ENCODE measurements around the gene PCF11. TPM values are rescaled to one million over a fixed set of nuclear protein-coding genes. Genes with fewer than 3 reads are reported as not detected.

Gene PCF11
- total RNA-seq, 1 donor from 2014 or later = 40.7 TPM

DNA sequence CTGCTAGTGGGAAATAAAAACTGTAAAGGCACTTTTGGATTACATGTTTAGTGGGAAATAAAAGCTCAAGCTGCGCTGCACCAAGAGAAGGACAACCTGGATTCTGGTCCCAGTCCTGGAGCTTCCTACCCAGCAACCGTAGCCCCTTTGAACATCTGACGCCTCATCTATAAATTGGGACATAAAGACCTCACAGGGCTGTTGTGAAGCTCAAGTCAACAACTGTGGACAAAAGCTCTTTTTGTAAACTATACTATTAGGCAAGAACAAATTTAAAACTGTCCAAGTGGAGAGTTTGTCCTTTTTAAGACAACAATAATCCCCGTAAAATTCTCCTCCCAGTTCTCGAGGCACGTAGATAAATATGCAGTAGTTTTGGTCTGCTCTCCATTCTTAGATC lies 17.6 kb upstream of the PCF11 start:
- TF ChIP-seq EZH2 (IDR thresholded peaks at IDR 0.05; ENCODE audit: insufficient read depth, low read length) = no peak
- TF ChIP-seq, protein P1, sequence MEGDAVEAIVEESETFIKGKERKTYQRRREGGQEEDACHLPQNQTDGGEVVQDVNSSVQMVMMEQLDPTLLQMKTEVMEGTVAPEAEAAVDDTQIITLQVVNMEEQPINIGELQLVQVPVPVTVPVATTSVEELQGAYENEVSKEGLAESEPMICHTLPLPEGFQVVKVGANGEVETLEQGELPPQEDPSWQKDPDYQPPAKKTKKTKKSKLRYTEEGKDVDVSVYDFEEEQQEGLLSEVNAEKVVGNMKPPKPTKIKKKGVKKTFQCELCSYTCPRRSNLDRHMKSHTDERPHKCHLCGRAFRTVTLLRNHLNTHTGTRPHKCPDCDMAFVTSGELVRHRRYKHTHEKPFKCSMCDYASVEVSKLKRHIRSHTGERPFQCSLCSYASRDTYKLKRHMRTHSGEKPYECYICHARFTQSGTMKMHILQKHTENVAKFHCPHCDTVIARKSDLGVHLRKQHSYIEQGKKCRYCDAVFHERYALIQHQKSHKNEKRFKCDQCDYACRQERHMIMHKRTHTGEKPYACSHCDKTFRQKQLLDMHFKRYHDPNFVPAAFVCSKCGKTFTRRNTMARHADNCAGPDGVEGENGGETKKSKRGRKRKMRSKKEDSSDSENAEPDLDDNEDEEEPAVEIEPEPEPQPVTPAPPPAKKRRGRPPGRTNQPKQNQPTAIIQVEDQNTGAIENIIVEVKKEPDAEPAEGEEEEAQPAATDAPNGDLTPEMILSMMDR (IDR thresholded peaks at IDR 0.05; ENCODE audit: insufficient read depth, low read depth, low read length) = no peak
- Histone ChIP-seq H2AFZ (ENCODE audit: low read depth, low read length) (no peak overlapping the region), H3K9me3 (ENCODE audit: insufficient read depth, low read depth, low read length) (no peaks in the 10 kb centered on the region), H3K79me2 (ENCODE audit: insufficient read depth, low read length) (no peaks in the 10 kb centered on the region), H3K4me1 (ENCODE audit: insufficient read depth, low read length) (no peaks in the 10 kb centered on the region), H3K4me2 (ENCODE audit: low read length) (no peak overlapping the region), H3K9ac (ENCODE audit: low read length) (no peak overlapping the region), H3K4me3 (ENCODE audit: insufficient read depth, low read depth, low read length) (no peak overlapping the region), H3K36me3 (ENCODE audit: insufficient read depth, low read length) (no peaks in the 10 kb centered on the region), H3K27ac (ENCODE audit: low read depth, low read length) (no peak overlapping the region), H3K27me3 (ENCODE audit: insufficient read depth, low read length) (no peaks in the 10 kb centered on the region), H4K20me1 (ENCODE audit: insufficient read depth, low read length) (no peaks in the 10 kb centered on the region)
- Mint-ChIP-seq H3K27me3 (ENCODE audit: low read depth, unreplicated experiment) (peaks cover 6% of the 10 kb centered on the region), H3K36me3 (ENCODE audit: low read depth, unreplicated experiment) (no peaks in the 10 kb centered on the region), H3K9me3 (ENCODE audit: unreplicated experiment) (peaks cover 2% of the 10 kb centered on the region), H3K4me1 (ENCODE audit: low read depth, unreplicated experiment) (no peaks in the 10 kb centered on the region), H3K27ac (ENCODE audit: unreplicated experiment) (no peak overlapping the region), H3K4me3 (ENCODE audit: unreplicated experiment) (no peak overlapping the region)
- DNase-seq (ENCODE audit: low read depth) = no peak
- no peak for FAIRE-seq

DNA sequence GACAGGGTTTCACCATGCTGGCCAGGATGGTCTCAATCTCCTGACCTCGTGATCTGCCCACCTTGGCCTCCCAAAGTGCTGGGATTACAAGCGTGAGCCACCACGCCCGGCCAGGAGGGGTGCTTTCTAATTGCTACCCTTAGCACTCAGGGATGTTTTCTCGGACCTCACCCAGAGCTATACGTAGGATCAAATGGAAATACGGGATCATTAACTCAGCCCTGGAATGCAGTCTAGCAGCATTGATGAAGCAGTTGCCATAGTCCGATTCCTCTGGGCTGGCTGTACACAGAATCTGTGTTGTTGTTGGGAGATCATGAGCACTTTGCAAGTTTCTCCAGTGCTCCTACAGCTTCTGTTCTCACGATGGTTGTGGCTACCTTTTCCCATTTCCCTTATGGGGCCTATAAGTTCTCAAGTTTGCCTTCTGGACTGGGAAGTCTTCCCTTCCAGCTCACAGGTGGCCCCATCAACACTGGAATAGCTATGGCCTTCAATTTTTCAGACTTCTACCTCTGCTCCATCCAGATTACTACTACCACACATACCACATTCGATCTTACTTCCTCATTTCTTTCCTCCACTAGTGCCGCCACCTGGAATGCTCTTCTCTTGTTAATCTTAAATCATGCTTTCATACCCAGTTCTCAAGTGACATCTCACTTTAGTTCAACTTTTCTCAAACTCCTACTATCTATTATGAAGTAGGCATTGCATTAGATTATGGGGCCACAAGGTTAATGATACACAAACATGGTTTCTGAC lies 16.1 kb upstream of the PCF11 start:
- TF ChIP-seq EZH2 (IDR thresholded peaks at IDR 0.05; ENCODE audit: insufficient read depth, low read length) = no peak
- TF ChIP-seq, protein P1 (IDR thresholded peaks at IDR 0.05; ENCODE audit: insufficient read depth, low read depth, low read length) = no peak

DNA sequence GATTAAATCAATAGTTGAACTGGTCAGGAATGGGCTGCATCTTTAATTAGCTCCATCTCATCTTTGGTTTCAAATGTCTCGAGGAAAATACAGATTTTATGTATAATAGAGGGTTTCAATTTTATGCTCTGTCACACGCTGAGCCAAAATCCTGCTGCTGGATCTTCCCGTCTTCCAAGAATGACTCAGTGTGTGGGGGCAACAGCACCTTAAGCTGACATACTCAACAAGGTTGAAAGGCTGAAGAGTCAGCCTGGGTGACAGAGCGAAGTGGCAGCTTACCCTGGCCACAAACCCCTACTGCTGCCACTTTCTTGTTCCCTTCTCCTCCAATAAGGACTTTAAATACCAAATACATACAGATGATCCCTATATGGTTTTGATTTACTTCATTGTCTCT lies 9.0 kb upstream of the PCF11 start:
- FAIRE-seq (no peak), DNase-seq (ENCODE audit: low read depth) (no peak)
- H3K27ac ChIP-seq (ENCODE audit: low read depth, low read length) = no peak overlapping the region
- H4K20me1 ChIP-seq (ENCODE audit: insufficient read depth, low read length) = no peaks in the 10 kb centered on the region
- H3K4me1 ChIP-seq (ENCODE audit: insufficient read depth, low read length) = no peaks in the 10 kb centered on the region
- Mint-ChIP-seq H3K27me3 (ENCODE audit: low read depth, unreplicated experiment) (no peaks in the 10 kb centered on the region), H3K27ac (ENCODE audit: unreplicated experiment) (no peak overlapping the region), H3K9me3 (ENCODE audit: unreplicated experiment) (no peaks in the 10 kb centered on the region), H3K4me1 (ENCODE audit: low read depth, unreplicated experiment) (peaks cover 5% of the 10 kb centered on the region), H3K36me3 (ENCODE audit: low read depth, unreplicated experiment) (no peaks in the 10 kb centered on the region), H3K4me3 (ENCODE audit: unreplicated experiment) (no peak overlapping the region)
- no peaks in the 10 kb centered on the region for H3K79me2 ChIP-seq (ENCODE audit: insufficient read depth, low read length)
- no peaks in the 10 kb centered on the region for H3K36me3 ChIP-seq (ENCODE audit: insufficient read depth, low read length)
- H3K9ac ChIP-seq (ENCODE audit: low read length) = no peak overlapping the region
- no peaks in the 10 kb centered on the region for H3K27me3 ChIP-seq (ENCODE audit: insufficient read depth, low read length)
- H3K4me3 ChIP-seq (ENCODE audit: insufficient read depth, low read depth, low read length) = no peak overlapping the region
- H2AFZ ChIP-seq (ENCODE audit: low read depth, low read length) = no peak overlapping the region
- no peaks in the 10 kb centered on the region for H3K9me3 ChIP-seq (ENCODE audit: insufficient read depth, low read depth, low read length)
- H3K4me2 ChIP-seq (ENCODE audit: low read length) = no peak overlapping the region
- no peak for TF ChIP-seq EZH2 (IDR thresholded peaks at IDR 0.05; ENCODE audit: insufficient read depth, low read length)
- TF ChIP-seq, protein P1 (IDR thresholded peaks at IDR 0.05; ENCODE audit: insufficient read depth, low read depth, low read length) = no peak

More for the DNA sequence above, 16.1 kb upstream of the PCF11 start:
- Histone ChIP-seq H3K79me2 (ENCODE audit: insufficient read depth, low read length) (no peaks in the 10 kb centered on the region), H4K20me1 (ENCODE audit: insufficient read depth, low read length) (no peaks in the 10 kb centered on the region), H3K27ac (ENCODE audit: low read depth, low read length) (no peak overlapping the region), H3K27me3 (ENCODE audit: insufficient read depth, low read length) (no peaks in the 10 kb centered on the region), H3K4me1 (ENCODE audit: insufficient read depth, low read length) (no peaks in the 10 kb centered on the region), H3K9ac (ENCODE audit: low read length) (no peak overlapping the region), H2AFZ (ENCODE audit: low read depth, low read length) (no peak overlapping the region), H3K9me3 (ENCODE audit: insufficient read depth, low read depth, low read length) (no peaks in the 10 kb centered on the region), H3K36me3 (ENCODE audit: insufficient read depth, low read length) (no peaks in the 10 kb centered on the region), H3K4me2 (ENCODE audit: low read length) (no peak overlapping the region), H3K4me3 (ENCODE audit: insufficient read depth, low read depth, low read length) (no peak overlapping the region)
- H3K9me3 Mint-ChIP-seq (ENCODE audit: unreplicated experiment) = peaks cover 2% of the 10 kb centered on the region
- no peaks in the 10 kb centered on the region for H3K36me3 Mint-ChIP-seq (ENCODE audit: low read depth, unreplicated experiment)
- H3K27ac Mint-ChIP-seq (ENCODE audit: unreplicated experiment) = no peak overlapping the region
- H3K27me3 Mint-ChIP-seq (ENCODE audit: low read depth, unreplicated experiment) = peaks cover 6% of the 10 kb centered on the region
- FAIRE-seq = no peak
- H3K4me3 Mint-ChIP-seq (ENCODE audit: unreplicated experiment) = no peak overlapping the region
- DNase-seq (ENCODE audit: low read depth) = no peak
- H3K4me1 Mint-ChIP-seq (ENCODE audit: low read depth, unreplicated experiment) = no peaks in the 10 kb centered on the region

All from astrocyte (in vitro differentiated cells and primary cell).